Measurements from ENCODE around the gene LCP2. TPM values are rescaled to one million over a fixed set of nuclear protein-coding genes. Genes with fewer than 3 reads are reported as not detected.
"Not testable (repeated sequence)": the region's sequence is repeated elsewhere in the genome, so short reads cannot be mapped to it uniquely, and the experiment has no call there.

LCP2 gene
- total and polyA plus RNA-seq, 2 donors (not counting 3 experiments of a cell fraction or from before 2014, with no cell fraction given): not detected

DNA sequence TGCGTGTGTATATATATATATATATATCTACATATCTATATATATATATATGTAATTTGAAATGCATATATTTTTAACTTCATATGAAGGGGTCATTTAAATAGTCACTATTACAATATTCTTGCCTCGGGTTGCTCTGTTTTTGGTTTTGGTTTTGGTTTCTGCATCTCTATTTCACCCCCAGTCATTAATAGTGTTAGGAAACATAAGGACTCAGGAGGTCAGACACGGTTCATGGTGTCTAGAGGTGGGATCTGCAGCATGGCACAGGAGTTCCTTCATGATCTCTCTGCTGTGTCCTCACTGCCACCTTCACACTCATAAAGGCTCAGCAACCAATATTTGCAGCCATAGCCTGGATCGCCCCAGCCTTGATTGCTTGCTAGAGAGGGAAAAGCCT is 48.2 kb downstream of the LCP2 start:
- no peaks in the 10 kb centered on the region for H3K9me1 ChIP-seq (replicated peaks; ENCODE audit: control insufficient read depth, extremely low read depth, insufficient read depth, low read length)
- H3K4me2 ChIP-seq (ENCODE audit: insufficient read depth, low read length): no peak overlapping the region
- no peaks in the 10 kb centered on the region for H4K20me1 ChIP-seq (replicated peaks; ENCODE audit: control insufficient read depth, extremely low read depth, insufficient read depth, low read length)
- TF ChIP-seq POLR2A (IDR thresholded peaks at IDR 0.05; ENCODE audit: low read depth, low read length) (no peak), MYC (IDR thresholded peaks at IDR 0.05; ENCODE audit: low read depth, low read length) (no peak), MAX (IDR thresholded peaks at IDR 0.05; ENCODE audit: insufficient read depth, insufficient read length) (no peak), GATA2 (IDR thresholded peaks at IDR 0.05; ENCODE audit: insufficient read depth, insufficient read length, low read depth, low read length) (no peak), JUN (IDR thresholded peaks at IDR 0.05; ENCODE audit: borderline replicate concordance, insufficient read depth, insufficient read length, low read depth) (no peak), POLR2AphosphoS5 (IDR thresholded peaks at IDR 0.05; ENCODE audit: insufficient read depth, low read depth, low read length) (no peak), EZH2 (IDR thresholded peaks at IDR 0.05; ENCODE audit: borderline replicate concordance, low read depth, low read length, severe bottlenecking) (no peak), FOS (IDR thresholded peaks at IDR 0.05; ENCODE audit: borderline replicate concordance, insufficient read depth, low read length) (no peak)
- TF ChIP-seq, protein P1, sequence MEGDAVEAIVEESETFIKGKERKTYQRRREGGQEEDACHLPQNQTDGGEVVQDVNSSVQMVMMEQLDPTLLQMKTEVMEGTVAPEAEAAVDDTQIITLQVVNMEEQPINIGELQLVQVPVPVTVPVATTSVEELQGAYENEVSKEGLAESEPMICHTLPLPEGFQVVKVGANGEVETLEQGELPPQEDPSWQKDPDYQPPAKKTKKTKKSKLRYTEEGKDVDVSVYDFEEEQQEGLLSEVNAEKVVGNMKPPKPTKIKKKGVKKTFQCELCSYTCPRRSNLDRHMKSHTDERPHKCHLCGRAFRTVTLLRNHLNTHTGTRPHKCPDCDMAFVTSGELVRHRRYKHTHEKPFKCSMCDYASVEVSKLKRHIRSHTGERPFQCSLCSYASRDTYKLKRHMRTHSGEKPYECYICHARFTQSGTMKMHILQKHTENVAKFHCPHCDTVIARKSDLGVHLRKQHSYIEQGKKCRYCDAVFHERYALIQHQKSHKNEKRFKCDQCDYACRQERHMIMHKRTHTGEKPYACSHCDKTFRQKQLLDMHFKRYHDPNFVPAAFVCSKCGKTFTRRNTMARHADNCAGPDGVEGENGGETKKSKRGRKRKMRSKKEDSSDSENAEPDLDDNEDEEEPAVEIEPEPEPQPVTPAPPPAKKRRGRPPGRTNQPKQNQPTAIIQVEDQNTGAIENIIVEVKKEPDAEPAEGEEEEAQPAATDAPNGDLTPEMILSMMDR (IDR thresholded peaks at IDR 0.05; ENCODE audit: extremely low read depth in 1 of 2, insufficient read depth in 1 of 2, low read depth in 1 of 2, low read length in 2 of 2): no peak
- no peak overlapping the region for H3K9ac ChIP-seq (replicated peaks; ENCODE audit: extremely low read depth, insufficient read depth, low read length)
- DNase-seq (ENCODE audit: low read depth, low spot score): no peak
- intact Hi-C loops (cut with micrococcal nuclease): no loop called here
- H3K4me1 ChIP-seq (ENCODE audit: control insufficient read depth, extremely low read depth, insufficient read depth, low read length): no peaks in the 10 kb centered on the region
- no peaks in the 10 kb centered on the region for H3K36me3 ChIP-seq (ENCODE audit: control insufficient read depth in 2 of 2, extremely low read depth in 1 of 2, insufficient read depth in 2 of 2, low read length in 2 of 2)
- H2AFZ ChIP-seq (ENCODE audit: low read depth, low read length): no peak overlapping the region
- no TSS peak for BruUV-seq (replicated peaks)
- dilution Hi-C loops (cut with MboI; ENCODE audit: extremely low pct_ligation_motif_present, low sequenced_read_pairs): no loop called here
- no peaks in the 10 kb centered on the region for H3K9me3 ChIP-seq (replicated peaks; ENCODE audit: control insufficient read depth, insufficient read depth, low read length)
- no peaks in the 10 kb centered on the region for H3K79me2 ChIP-seq (ENCODE audit: control insufficient read depth, insufficient read depth, low read length)
- ChIA-PET CTCF (no interaction called here), POLR2A (no interaction called here)
- FAIRE-seq: no peak
- H3K4me3 ChIP-seq (replicated peaks in 1 of 3; ENCODE audit: insufficient read depth in 1 of 3, low read depth in 1 of 3, low read length in 3 of 3): no peak overlapping the region
- H3K27me3 ChIP-seq (ENCODE audit: control insufficient read depth in 2 of 2, insufficient read depth in 2 of 2, low read length in 2 of 2): peaks cover 8 to 36% of the 10 kb centered on the region in 2 experiments
- no peak overlapping the region for H3K27ac ChIP-seq (ENCODE audit: insufficient read depth, low read depth, low read length)

DNA sequence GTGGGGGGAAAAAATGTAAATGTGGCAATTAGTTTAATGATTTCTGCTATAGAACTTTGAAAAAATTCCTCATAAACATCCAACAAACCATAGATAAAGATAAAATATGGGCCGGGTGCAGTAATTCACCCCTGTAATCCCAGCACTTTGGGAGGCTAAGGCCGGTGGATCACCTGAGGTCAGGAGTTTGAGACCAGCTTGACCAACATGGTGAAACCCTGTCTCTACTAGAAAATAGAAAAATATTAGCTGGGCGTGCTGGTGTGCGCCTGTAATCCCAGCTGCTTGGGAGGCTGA is 48.7 kb downstream of the LCP2 start:
- H3K4me1 ChIP-seq (ENCODE audit: control insufficient read depth, extremely low read depth, insufficient read depth, low read length); H3K4me3 ChIP-seq (replicated peaks in 1 of 3; ENCODE audit: insufficient read depth in 1 of 3, low read depth in 1 of 3, low read length in 3 of 3); DNase-seq (ENCODE audit: low read depth, low spot score); dilution Hi-C loops (cut with MboI; ENCODE audit: extremely low pct_ligation_motif_present, low sequenced_read_pairs); FAIRE-seq; H2AFZ ChIP-seq (ENCODE audit: low read depth, low read length); H4K20me1 ChIP-seq (replicated peaks; ENCODE audit: control insufficient read depth, extremely low read depth, insufficient read depth, low read length); H3K79me2 ChIP-seq (ENCODE audit: control insufficient read depth, insufficient read depth, low read length); H3K9ac ChIP-seq (replicated peaks; ENCODE audit: extremely low read depth, insufficient read depth, low read length); intact Hi-C loops (cut with micrococcal nuclease); POLR2A ChIA-PET; H3K27ac ChIP-seq (ENCODE audit: insufficient read depth, low read depth, low read length); H3K9me1 ChIP-seq (replicated peaks; ENCODE audit: control insufficient read depth, extremely low read depth, insufficient read depth, low read length); H3K36me3 ChIP-seq (ENCODE audit: control insufficient read depth in 2 of 2, extremely low read depth in 1 of 2, insufficient read depth in 2 of 2, low read length in 2 of 2); BruUV-seq (replicated peaks); H3K4me2 ChIP-seq (ENCODE audit: insufficient read depth, low read length); H3K9me3 ChIP-seq (replicated peaks; ENCODE audit: control insufficient read depth, insufficient read depth, low read length); CTCF ChIA-PET: not testable (repeated sequence)
- H3K27me3 ChIP-seq (ENCODE audit: control insufficient read depth in 2 of 2, insufficient read depth in 2 of 2, low read length in 2 of 2): peaks cover 6 to 36% of the 10 kb centered on the region in 2 experiments

All from endothelial cell of umbilical vein (primary cell).